ENCODE data around the gene SHFL.

Gene SHFL

DNA sequence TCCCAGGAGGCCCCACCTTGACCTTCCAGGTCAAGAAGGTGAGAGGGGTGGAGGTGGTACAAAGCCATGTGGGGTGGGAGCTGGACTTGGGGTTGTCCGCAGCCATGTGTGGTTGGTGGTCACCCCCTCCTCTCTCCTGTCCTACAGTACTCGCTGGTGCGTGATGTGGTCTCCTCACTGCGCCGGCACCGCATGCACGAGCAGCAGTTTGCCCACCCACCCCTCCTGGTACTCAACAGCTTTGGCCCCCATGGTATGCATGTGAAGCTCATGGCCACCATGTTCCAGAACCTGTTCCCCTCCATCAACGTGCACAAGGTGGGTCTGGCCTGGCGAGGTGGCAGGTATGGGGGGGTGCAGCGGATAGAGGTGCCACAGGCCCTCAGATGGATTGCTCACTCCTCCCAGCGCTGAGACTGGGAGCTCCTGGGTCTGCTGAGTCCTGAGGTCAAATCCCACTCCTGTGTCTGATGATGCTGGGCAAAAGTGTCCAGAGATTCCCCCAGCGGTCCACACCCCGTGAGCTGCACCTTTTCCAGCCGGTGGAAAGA lies 21.8 kb downstream of the SHFL start:
- in situ Hi-C loops (cut with HindIII; ENCODE audit: low sequenced_read_pairs) = loop anchor here (25.0 kb wide), 1 partner anchor 171 kb away; the partner anchor contains the start of gene OLFM2

DNA sequence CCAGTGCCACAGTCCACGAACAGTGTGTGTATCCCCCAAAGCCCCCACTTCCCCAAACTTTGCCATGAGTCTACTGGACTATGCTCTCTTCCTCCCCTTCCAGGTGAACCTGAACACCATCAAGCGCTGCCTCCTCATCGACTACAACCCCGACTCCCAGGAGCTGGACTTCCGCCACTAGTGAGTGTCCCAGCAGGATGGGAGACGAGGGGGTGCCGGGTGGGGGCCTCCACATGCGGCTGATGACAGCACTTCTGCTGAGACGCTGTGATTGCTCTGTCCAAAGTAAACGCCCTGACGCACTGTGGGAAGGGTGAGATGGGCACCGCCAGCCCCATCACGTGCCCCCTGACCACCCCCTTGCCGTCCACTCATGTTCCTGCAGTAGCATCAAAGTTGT lies 23.4 kb downstream of the SHFL start:
- in situ Hi-C loops (cut with HindIII; ENCODE audit: low sequenced_read_pairs) = loop anchor here (25.0 kb wide), 1 partner anchor 172 kb away; the partner anchor contains the start of gene OLFM2

DNA sequence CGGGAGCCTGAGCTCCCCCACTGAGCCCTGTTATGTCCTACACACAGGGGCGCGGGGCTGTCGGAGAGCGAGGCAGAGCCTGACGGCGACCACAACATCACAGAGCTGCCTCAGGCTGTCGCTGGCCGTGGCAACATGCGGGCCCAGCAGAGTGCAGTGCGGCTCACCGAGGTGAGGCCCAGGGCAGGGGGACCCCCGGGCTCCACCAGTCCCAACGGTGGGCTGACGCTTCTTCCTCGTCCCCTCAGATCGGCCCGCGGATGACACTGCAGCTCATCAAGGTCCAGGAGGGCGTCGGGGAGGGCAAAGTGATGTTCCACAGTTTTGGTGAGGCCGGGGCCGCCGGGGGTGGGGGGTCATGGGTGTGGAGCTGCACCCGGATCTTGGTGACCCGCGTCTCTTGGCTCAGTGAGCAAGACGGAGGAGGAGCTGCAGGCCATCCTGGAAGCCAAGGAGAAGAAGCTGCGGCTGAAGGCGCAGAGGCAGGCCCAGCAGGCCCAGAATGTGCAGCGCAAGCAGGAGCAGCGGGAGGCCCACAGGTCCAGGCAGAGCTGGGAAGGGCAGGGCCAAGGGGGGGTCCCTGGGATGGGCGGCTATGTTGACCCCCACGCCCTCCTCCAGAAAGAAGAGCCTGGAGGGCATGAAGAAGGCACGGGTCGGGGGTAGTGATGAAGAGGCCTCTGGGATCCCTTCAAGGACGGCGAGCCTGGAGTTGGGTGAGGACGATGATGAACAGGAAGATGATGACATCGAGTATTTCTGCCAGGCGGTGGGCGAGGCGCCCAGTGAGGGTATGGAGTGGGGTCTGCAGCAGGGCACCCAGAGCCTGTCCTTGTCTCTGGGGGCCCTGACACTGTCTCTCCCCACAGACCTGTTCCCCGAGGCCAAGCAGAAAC lies 24.2 kb downstream of the SHFL start:
- in situ Hi-C loops (cut with HindIII; ENCODE audit: low sequenced_read_pairs) = loop anchor here (25.0 kb wide), 1 partner anchor 173 kb away; the partner anchor contains the start of gene OLFM2

DNA sequence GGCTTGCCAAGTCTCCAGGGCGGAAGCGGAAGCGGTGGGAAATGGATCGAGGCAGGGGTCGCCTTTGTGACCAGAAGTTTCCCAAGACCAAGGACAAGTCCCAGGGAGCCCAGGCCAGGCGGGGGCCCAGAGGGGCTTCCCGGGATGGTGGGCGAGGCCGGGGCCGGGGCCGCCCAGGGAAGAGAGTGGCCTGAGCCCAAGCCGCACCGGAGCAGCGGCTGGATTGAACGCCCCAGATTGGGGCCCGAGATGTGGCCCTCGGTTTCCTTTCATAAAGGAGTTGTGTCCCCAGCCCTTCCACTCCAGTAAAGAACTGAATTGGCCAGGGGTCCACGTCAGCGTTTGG lies 24.8 kb downstream of the SHFL start:
- in situ Hi-C loops (cut with HindIII; ENCODE audit: low sequenced_read_pairs) = loop anchor here (25.0 kb wide), 1 partner anchor 174 kb away; the partner anchor contains the start of gene OLFM2

DNA sequence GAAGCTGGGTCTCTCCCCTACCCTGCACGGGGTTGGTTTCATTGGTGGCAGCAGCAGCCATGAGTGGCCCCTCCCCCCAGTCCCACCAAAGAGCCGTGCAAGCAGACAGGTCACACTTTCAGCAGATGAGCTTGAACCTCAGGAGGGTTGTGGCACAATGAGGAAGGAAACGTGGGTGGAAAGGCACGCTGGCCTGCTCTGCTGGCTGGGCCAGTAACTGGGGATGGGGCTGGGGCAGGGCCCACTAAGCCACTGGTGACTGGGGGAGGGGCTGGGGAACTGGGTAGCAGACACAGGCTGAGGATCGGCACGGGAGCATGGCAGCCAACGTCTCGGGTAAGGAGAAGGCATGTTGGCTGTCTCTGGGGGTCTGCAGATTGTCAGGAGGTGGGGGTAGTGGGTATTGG lies 25.3 kb downstream of the SHFL start, which contains the start of gene P2RY11:
Gene P2RY11 (plus strand): TSS at position 289 of the 407 bp plus-strand sequence. CDS start 29 bp downstream, at position 318.
- in situ Hi-C loops (cut with HindIII; ENCODE audit: low sequenced_read_pairs) = loop anchor here (25.0 kb wide), 1 partner anchor 174 kb away; the partner anchor contains the start of gene OLFM2

DNA sequence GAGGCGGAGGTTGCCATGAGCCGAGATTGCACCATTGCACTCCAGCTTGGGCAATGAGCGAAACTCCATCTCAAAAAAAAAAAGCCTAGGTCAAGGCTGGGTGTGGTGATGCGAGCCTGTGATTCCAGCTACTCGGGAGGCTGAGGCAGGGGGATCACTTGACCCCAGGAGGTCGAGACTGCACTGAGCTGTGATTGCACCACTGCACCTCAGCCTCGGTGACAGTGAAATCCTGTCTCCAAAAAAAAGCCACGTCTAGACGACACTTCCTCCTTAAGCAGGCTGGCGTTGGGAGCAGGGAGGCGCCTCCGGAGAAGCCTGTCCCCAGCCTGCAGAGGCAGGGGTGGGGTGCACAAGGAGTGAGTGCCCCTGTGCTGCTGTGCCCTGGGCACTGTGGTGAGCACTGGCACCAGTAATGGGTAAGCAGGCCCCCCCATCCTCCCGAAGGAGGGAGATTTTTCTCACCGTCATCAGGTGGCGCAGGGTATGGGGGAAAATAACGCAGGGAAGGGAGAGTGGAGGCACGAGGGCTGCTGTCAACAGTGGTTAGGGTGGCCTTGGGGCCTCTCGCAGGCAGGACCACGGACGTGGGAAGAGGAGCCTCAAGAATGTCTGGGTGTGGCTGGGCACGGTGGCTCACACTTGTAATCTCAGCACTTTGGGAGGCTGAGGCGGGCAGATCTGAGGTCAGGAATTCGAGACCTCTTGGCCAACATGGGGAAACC lies 26.1 kb downstream of the SHFL start:
- in situ Hi-C loops (cut with HindIII; ENCODE audit: low sequenced_read_pairs) = loop anchor here (25.0 kb wide), 1 partner anchor 175 kb away; the partner anchor contains the start of gene OLFM2

DNA sequence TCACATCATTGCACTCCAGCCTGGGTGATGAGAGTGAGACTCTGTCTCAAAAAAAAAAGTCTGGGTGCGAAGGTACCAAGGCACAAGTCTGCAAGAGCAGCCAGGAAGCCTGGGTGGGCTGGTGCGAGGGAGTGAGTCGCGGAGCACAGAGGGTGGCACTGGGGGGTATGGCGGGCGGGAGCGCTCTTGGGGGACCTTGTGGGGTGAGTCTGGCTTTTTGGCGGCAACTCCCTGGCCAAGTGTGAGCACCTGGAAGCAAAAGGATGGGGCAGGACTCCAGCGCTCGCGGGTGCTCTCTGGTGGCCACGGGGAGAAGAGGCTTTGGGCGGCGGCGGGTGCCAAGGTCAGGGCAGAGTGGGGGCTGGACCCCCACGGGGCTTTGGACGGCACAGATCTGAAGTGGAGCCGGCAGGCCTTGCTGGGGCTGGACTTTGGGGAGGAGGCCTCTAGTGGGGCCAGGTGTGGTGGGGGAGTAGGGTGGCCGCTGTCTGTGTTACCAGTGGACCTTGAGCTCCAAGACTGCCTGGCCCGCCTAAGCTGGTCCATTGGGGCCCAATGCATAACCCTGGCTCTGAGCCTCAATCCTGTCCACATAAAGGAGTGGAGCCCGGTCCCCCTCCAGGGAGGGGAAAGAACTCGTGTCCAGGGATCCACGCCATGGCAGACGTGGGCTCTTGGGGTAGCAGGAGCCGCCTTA lies 26.9 kb downstream of the SHFL start:
- in situ Hi-C loops (cut with HindIII; ENCODE audit: low sequenced_read_pairs) = loop anchor here (25.0 kb wide), 1 partner anchor 176 kb away; the partner anchor contains the start of gene OLFM2

DNA sequence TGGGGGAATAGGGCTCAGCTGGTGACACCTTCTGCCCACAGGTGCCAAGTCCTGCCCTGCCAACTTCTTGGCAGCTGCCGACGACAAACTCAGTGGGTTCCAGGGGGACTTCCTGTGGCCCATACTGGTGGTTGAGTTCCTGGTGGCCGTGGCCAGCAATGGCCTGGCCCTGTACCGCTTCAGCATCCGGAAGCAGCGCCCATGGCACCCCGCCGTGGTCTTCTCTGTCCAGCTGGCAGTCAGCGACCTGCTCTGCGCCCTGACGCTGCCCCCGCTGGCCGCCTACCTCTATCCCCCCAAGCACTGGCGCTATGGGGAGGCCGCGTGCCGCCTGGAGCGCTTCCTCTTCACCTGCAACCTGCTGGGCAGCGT lies 27.5 kb downstream of the SHFL start:
- in situ Hi-C loops (cut with HindIII; ENCODE audit: low sequenced_read_pairs) = loop anchor here (25.0 kb wide), 1 partner anchor 176 kb away; the partner anchor contains the start of gene OLFM2

DNA sequence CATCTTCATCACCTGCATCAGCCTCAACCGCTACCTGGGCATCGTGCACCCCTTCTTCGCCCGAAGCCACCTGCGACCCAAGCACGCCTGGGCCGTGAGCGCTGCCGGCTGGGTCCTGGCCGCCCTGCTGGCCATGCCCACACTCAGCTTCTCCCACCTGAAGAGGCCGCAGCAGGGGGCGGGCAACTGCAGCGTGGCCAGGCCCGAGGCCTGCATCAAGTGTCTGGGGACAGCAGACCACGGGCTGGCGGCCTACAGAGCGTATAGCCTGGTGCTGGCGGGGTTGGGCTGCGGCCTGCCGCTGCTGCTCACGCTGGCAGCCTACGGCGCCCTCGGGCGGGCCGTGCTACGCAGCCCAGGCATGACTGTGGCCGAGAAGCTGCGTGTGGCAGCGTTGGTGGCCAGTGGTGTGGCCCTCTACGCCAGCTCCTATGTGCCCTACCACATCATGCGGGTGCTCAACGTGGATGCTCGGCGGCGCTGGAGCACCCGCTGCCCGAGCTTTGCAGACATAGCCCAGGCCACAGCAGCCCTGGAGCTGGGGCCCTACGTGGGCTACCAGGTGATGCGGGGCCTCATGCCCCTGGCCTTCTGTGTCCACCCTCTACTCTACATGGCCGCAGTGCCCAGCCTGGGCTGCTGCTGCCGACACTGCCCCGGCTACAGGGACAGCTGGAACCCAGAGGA lies 28.0 kb downstream of the SHFL start:
- in situ Hi-C loops (cut with HindIII; ENCODE audit: low sequenced_read_pairs) = loop anchor here (25.0 kb wide), 1 partner anchor 177 kb away; the partner anchor contains the start of gene OLFM2

DNA sequence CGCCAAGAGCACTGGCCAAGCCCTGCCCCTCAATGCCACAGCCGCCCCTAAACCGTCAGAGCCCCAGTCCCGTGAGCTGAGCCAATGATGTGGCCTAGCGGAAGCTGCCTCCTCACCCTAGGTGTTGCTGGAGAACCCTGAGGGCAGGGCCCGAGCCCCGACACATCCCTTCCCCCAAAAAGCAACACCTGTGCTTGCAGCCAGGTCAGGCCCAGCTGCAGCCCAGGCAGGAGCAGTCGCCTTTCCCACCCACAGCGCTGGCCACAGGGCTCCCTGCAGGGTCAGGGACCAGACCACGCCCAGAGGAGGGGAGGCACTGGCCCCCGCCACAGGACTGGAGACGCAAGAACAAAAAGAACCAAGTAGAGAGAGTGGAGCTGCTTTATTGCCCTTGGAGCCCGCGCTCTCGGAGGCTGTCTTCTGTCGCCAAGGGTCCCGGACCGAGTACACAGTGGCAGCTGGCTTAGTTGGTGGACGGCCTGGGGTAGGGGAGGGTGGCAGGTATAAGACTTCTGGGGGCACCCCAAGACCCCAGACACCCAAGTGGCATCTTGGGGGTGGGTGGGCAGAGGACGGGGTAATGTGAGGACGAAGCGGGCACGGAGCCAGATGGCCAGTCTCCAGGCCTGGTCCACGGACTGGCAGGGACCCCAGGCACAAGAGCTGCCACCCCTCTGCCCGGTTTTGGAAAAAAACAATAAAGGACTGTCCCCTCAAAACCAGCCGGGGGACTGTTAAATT lies 28.7 kb downstream of the SHFL start:
- in situ Hi-C loops (cut with HindIII; ENCODE audit: low sequenced_read_pairs) = loop anchor here (25.0 kb wide), 1 partner anchor 178 kb away; the partner anchor contains the start of gene OLFM2

DNA sequence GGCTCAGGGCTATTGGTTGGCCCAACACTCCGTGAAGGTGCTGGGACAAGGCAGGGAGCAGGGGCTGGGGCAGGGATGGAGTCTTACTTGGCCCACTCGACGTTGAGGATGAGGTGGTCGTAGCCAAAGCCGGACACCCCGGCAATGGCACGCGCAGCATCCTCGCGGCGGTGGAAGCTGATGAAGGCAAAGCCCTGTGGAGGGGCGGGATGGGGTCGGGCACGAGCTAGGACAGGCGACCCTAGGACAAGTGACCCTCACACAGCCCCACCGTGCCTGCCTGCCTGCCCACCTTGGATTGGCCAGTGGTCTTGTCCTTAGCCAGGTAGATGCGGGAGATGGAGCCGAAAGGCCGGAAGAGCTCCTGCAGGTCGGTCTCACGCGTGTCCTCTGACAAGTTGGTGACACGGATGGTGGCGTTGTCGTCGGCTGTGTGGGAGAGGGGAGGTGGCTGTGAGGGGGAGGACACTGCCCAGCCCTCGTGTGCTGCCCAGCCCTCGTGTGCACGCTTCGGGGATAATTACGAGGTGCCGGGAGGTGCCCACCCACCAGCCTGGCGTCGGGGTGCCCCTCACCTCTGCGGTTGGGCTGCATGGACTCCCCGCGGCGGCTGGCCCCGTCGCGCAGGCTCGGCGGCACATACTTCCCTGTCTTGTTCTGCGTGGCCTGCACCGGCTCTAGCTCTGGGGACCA lies 29.4 kb downstream of the SHFL start:
- in situ Hi-C loops (cut with HindIII; ENCODE audit: low sequenced_read_pairs) = loop anchor here (25.0 kb wide), 1 partner anchor 178 kb away; the partner anchor contains the start of gene OLFM2

DNA sequence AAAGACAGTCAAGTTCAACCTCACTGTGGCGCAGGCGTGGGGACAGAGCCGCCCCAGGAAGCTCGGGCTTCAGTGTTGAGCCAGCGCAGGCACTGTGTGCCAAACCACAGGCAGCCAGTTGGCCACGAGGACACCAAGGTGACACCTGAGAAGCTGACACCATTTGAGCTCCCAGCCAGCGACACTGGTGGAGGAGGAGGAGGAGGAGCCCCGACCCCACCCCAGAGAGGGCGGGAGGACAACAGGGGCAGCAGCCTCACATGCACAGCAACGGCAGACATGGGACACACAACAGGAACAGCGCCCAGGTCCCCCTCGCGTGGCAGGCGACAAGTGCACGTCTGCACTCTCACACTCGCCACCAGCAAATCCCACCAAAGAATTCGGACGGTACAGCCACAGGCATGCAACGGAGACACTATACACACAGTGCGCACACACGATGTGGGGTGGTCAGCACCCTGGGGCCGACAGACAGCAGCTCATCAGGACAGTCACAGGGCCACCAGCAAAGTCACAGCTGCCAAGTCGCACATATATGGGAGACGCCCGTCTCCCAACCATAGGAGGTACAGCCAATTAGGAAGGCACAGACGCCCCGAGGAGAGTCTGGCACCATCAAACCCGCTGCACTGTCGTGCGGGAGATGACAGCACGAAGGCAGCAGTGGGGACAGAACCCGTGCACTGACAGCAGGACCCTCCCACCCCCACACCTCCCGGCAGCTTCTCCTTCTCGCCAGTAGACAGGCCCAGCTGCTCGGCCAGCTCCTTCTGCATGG lies 30.2 kb downstream of the SHFL start:
- in situ Hi-C loops (cut with HindIII; ENCODE audit: low sequenced_read_pairs) = loop anchor here (25.0 kb wide), 1 partner anchor 179 kb away; the partner anchor contains the start of gene OLFM2

DNA sequence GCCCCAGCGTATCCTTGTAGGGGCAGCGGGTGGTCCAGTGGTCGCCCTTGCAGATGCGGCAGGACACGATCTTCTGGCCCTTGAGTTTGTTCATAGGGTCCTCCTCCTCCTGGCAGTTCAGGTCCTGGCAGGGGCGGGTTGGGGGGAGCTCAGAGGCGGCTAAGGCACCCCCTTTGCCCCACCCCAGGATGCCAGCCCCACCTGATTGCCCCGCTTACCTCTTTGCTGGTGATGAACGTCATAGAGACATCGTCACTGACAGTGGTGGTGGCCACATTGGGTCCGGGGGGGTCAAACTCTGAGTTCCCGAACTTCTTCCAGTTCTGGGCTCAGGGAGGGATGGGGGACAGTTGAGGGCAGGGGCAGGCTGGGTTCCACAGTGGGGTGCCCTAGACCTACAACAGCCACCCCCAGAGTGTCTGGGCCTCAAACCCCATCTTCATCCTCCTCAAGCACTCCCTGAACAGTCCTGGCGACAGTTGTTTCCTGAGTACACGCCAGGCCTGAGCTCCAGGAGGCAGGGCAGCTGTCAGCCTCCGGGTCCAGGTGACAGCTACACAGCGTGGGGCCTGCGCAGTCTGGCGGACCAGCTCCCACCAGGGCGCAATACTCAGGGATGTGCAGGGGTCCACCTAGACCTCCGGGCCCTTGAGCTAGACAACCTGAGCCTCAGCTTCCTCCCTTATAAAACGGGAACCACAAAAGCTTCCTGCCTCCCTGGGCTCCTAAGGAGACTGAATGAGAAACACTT lies 30.9 kb downstream of the SHFL start:
- in situ Hi-C loops (cut with HindIII; ENCODE audit: low sequenced_read_pairs) = loop anchor here (25.0 kb wide), 1 partner anchor 180 kb away; the partner anchor contains the start of gene OLFM2

DNA sequence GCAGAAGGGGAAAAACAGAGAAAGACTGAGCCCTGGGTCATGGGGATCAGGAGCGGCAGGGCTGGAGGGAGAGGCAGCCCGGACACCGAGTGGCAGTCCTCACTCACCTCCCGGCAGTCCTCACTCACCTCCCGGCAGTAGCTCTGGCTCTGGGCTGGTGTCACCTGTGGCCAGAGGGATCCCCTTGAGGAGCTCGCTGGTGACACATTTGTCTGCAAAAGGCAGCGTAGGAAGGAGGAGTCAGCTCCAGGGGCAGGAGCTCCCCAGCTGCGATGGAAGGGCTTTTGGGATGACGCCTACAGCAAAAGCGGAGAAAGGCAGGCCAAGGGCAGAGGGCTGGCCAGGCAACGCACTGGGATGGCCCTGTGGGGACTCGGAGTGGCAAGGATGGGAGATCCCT lies 32.8 kb downstream of the SHFL start:
- in situ Hi-C loops (cut with HindIII; ENCODE audit: low sequenced_read_pairs) = loop anchor here (25.0 kb wide), 1 partner anchor 182 kb away; the partner anchor contains the start of gene OLFM2

DNA sequence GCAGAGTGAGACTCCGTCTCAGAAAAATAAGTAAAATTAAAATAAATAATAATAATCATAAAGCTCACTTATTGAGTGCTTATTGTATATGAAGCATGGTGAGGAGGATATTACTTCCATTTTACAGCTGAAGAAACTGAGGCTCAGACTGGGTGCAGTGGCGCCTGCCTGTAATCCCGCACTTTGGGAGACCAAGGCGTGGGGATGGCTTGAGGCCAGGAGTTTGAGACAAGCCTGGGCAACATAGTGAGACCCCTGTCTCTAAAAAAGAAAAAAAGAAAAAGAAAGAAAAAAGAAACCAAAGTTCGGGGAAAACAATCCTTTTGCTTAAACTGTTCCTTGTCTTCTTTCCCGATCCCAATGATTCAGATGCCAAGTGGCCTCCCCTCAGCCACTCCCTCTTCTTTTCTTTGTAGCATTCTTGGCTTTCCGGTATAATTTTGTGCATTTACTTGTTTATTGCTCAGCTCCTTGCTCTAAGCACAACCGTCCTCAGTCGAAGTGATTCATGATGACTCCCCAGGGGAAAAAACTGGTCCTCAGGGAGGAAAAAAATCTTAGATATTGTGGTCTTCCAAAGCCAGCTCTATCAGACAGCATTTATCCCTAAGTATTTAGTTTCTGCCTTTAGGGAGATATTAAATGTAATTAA lies 34.5 kb downstream of the SHFL start:
- in situ Hi-C loops (cut with HindIII; ENCODE audit: low sequenced_read_pairs) = loop anchor here (25.0 kb wide), 1 partner anchor 183 kb away; the partner anchor contains the start of gene OLFM2

DNA sequence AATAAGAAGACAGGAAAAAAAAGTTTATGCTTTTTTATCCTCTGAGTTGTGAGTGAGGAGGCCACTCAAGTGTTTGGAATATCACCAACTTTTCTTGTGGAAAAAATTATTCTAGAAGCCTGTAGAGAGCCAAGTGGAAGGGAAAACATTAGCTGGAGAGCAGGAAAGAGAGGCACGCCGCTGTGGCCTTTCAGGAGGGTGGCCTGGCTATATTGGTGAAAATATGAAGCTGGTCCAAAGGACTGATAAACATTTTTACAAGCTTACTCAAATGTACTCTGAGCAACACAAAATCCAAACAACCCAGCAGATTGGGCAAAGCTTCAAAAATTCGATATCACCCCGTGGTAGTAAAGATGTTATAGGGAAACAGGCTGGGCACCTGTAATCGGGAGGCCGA lies 35.9 kb downstream of the SHFL start:
- in situ Hi-C loops (cut with HindIII; ENCODE audit: low sequenced_read_pairs) = loop anchor here (25.0 kb wide), 1 partner anchor 185 kb away; the partner anchor contains the start of gene OLFM2

Measured in endothelial cell of hepatic sinusoid (primary cell).